HG03342 (cell line): Measurements from ENCODE around the gene POU2F3.

ENCODE experiments used
- ATAC-seq: cut with Tn5 transposase; IDR thresholded peaks from one replicate; pipeline ENCODE4 v1.9.1; 2021; ENCODE audit warnings: mild to moderate bottlenecking, moderate library complexity; ENCODE audit not compliant: unreplicated experiment

The POU2F3 gene

GRCh38 chr11:120239713-120240640 is at the start of gene POU2F3:
Gene POU2F3, plus strand, starts transcription at chr11:120240140. Its CDS starts 204 bp downstream, at chr11:120240344.
- no peak for ATAC-seq

- no peak for ATAC-seq
These were observed 48.9 kb upstream of the POU2F3 start for GRCh38 chr11:120191058-120191457.

- ATAC-seq: no peak
These were observed 46.9 kb upstream of the POU2F3 start for GRCh38 chr11:120192831-120193625.

- no peak for ATAC-seq
These were observed 45.8 kb upstream of the POU2F3 start for GRCh38 chr11:120194166-120194565.

GRCh38 chr11:120195601-120196320 is 44.2 kb upstream of the POU2F3 start:
- no peak for ATAC-seq

- no peak for ATAC-seq
These were observed 43.1 kb upstream of the POU2F3 start for GRCh38 chr11:120196826-120197225.

- no peak for ATAC-seq
These were observed 42.6 kb upstream of the POU2F3 start for GRCh38 chr11:120197251-120197891.

- no peak for ATAC-seq
These were observed 42.0 kb upstream of the POU2F3 start for GRCh38 chr11:120197977-120198376.

- ATAC-seq: no peak
These were observed 41.5 kb upstream of the POU2F3 start for GRCh38 chr11:120198403-120198786.

GRCh38 chr11:120198787-120199469 is 41.0 kb upstream of the POU2F3 start:
- no peak for ATAC-seq

- no peak for ATAC-seq
These were observed 40.3 kb upstream of the POU2F3 start for GRCh38 chr11:120199613-120200012.

GRCh38 chr11:120200677-120201076 is 39.3 kb upstream of the POU2F3 start:
- ATAC-seq: no peak

GRCh38 chr11:120201653-120202052 is 38.3 kb upstream of the POU2F3 start:
- ATAC-seq: no peak

- no peak for ATAC-seq
These were observed 36.3 kb upstream of the POU2F3 start for GRCh38 chr11:120203626-120204025.

- ATAC-seq: no peak
These were observed 34.3 kb upstream of the POU2F3 start for GRCh38 chr11:120205596-120206161.

- no peak for ATAC-seq
These were observed 32.4 kb upstream of the POU2F3 start for GRCh38 chr11:120207512-120207911.

GRCh38 chr11:120208001-120208441 is 31.9 kb upstream of the POU2F3 start:
- no peak for ATAC-seq

GRCh38 chr11:120208777-120209176 is 31.2 kb upstream of the POU2F3 start:
- no peak for ATAC-seq

- no peak for ATAC-seq
These were observed 30.0 kb upstream of the POU2F3 start for GRCh38 chr11:120209746-120210625.
